ENCODE data around the gene MXI1.

DNA sequence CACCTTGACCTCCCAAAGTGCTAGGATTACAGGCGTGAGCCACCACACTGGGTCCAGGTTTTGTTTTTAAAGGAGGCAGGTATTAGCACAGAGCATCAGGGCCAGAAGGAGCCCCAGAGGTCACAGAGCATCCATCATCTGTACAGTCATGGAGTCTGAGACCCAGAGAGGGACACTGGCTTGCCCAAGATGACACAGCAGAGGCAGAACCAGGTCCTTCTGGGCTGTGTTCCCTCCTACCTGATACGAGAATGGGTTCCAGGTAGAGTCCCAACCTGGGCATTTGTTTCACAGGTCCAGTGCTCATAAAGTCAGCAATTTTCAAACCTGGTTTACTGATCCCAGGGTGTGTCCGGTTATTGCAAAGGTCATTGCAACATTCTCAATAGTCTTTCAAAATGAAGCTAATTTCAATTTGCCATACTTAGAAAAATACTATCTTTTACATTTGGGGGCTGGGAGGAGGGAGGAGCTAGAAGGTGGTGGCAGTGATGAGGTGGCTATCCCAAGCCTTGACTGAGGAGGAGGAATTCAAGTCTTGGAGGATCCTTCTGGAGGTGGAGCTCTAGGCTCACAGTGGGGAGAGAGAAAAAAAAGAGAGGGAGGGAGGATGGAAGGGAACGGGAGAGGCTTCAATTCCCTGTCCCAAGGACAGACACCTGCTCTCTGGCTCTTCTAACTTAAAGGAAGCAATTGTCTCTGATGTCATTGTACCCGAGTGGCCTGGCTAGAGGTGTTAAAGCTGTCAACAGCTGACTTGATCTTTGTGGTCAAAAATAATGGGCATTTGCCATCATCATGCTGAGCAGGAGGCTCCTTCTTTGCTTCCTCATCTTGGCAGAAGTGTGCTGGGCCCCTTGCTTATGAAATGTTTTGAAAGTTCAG is 8.1 kb downstream of the MXI1 start:
- TF ChIP-seq, protein P1, sequence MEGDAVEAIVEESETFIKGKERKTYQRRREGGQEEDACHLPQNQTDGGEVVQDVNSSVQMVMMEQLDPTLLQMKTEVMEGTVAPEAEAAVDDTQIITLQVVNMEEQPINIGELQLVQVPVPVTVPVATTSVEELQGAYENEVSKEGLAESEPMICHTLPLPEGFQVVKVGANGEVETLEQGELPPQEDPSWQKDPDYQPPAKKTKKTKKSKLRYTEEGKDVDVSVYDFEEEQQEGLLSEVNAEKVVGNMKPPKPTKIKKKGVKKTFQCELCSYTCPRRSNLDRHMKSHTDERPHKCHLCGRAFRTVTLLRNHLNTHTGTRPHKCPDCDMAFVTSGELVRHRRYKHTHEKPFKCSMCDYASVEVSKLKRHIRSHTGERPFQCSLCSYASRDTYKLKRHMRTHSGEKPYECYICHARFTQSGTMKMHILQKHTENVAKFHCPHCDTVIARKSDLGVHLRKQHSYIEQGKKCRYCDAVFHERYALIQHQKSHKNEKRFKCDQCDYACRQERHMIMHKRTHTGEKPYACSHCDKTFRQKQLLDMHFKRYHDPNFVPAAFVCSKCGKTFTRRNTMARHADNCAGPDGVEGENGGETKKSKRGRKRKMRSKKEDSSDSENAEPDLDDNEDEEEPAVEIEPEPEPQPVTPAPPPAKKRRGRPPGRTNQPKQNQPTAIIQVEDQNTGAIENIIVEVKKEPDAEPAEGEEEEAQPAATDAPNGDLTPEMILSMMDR (conservative IDR thresholded peaks at IDR 0.05) = no peak
- no peak for TF ChIP-seq ZFX (IDR thresholded peaks at IDR 0.05)
